ENCODE results near the gene AKAP1. TPM values are rescaled to one million over a fixed set of nuclear protein-coding genes. Genes with fewer than 3 reads are reported as not detected.

The AKAP1 gene
- polyA plus RNA-seq, 1 of the 3 experiments (the other 2 are of a cell fraction): 36.3 TPM

- Histone ChIP-seq H3K27ac (ENCODE audit: low read depth in 2 of 2, low read length in 1 of 2) (no peak overlapping the region), H4K20me1 (ENCODE audit: insufficient read depth) (no peaks in the 10 kb centered on the region), H3K9ac (no peak overlapping the region), H3K36me3 (replicated peaks in 1 of 2; ENCODE audit: control insufficient read depth in 1 of 2, insufficient read depth in 2 of 2, low read length in 1 of 2) (no peaks in the 10 kb centered on the region), H3K4me3 (ENCODE audit: low read depth in 2 of 2, low read length in 1 of 2) (no peak overlapping the region), H3K4me2 (no peak overlapping the region), H3K9me2 (no peaks in the 10 kb centered on the region), H3K9me3 (no peaks in the 10 kb centered on the region), H3F3A (replicated peaks; ENCODE audit: insufficient read depth) (peaks cover 6% of the 10 kb centered on the region), H2AFZ (ENCODE audit: low read depth) (no peak overlapping the region), H3K27me3 (ENCODE audit: insufficient read depth) (no peaks in the 10 kb centered on the region), H3K4me1 (ENCODE audit: control insufficient read depth in 1 of 2, insufficient read depth in 2 of 2, low read depth in 1 of 2, low read length in 1 of 2) (no peaks in the 10 kb centered on the region; a peak in 1 of 4 replicates), H3K79me2 (ENCODE audit: insufficient read depth) (0 out of 2 replicates have a peak, but pooled peaks cover under 1% of the 10 kb centered on the region)
- DNase-seq: no peak
- ChIA-PET CTCF (interaction anchor here (0.8 to 1.4 kb wide), 4 partner anchors 8 to 71 kb away, joined by 3 read pairs; no protein-coding TSS in a partner anchor), POLR2A (no interaction called here)
- 71% methylated on average over 2 of the region's 2 CpGs for WGBS (ENCODE audit: low lambda C conversion rate)
- TF ChIP-seq, protein P1, sequence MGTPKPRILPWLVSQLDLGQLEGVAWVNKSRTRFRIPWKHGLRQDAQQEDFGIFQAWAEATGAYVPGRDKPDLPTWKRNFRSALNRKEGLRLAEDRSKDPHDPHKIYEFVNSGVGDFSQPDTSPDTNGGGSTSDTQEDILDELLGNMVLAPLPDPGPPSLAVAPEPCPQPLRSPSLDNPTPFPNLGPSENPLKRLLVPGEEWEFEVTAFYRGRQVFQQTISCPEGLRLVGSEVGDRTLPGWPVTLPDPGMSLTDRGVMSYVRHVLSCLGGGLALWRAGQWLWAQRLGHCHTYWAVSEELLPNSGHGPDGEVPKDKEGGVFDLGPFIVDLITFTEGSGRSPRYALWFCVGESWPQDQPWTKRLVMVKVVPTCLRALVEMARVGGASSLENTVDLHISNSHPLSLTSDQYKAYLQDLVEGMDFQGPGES (IDR thresholded peaks at IDR 0.05; ENCODE audit: low read depth, low read length): no peak
- TF ChIP-seq FOXJ3 (CRISPR knock-in tag; IDR thresholded peaks at IDR 0.05): no peak
- TF ChIP-seq, protein P2, sequence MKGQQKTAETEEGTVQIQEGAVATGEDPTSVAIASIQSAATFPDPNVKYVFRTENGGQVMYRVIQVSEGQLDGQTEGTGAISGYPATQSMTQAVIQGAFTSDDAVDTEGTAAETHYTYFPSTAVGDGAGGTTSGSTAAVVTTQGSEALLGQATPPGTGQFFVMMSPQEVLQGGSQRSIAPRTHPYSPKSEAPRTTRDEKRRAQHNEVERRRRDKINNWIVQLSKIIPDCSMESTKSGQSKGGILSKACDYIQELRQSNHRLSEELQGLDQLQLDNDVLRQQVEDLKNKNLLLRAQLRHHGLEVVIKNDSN (IDR thresholded peaks at IDR 0.05; ENCODE audit: borderline replicate concordance, low read depth): no peak
- TF ChIP-seq PBX3 (IDR thresholded peaks at IDR 0.05): 0 out of 2 replicates have a peak, but pooled peaks have one; percentile 23
- no peak for TF ChIP-seq SIN3A (IDR thresholded peaks at IDR 0.05; ENCODE audit: borderline replicate concordance, low read depth, low read length)
- TF ChIP-seq FOXM1 (IDR thresholded peaks at IDR 0.05; ENCODE audit: low read depth): no peak
- TF ChIP-seq POLR2AphosphoS5 (IDR thresholded peaks at IDR 0.05; ENCODE audit: low read depth, low read length): no peak
- TF ChIP-seq JUND (IDR thresholded peaks at IDR 0.05): peak; percentile 53
These were observed 4.3 kb upstream of the AKAP1 start for GRCh38 chr17:57080718-57081117.

GRCh38 chr17:57082441-57082840, 2.6 kb upstream of the AKAP1 start:
- Histone ChIP-seq H3K9me3 (no peaks in the 10 kb centered on the region), H3K4me3 (ENCODE audit: low read depth in 2 of 2, low read length in 1 of 2) (no peak overlapping the region), H3K79me2 (ENCODE audit: insufficient read depth) (0 out of 2 replicates have a peak, but pooled peaks cover 5% of the 10 kb centered on the region), H3K9me2 (no peaks in the 10 kb centered on the region), H3K9ac (no peak overlapping the region), H3K4me2 (no peak overlapping the region), H3F3A (replicated peaks; ENCODE audit: insufficient read depth) (peaks cover 6% of the 10 kb centered on the region), H3K27ac (ENCODE audit: low read depth in 2 of 2, low read length in 1 of 2) (no peak overlapping the region), H3K36me3 (replicated peaks in 1 of 2; ENCODE audit: control insufficient read depth in 1 of 2, insufficient read depth in 2 of 2, low read length in 1 of 2) (no peaks in the 10 kb centered on the region), H3K27me3 (ENCODE audit: insufficient read depth) (no peaks in the 10 kb centered on the region), H3K4me1 (ENCODE audit: control insufficient read depth in 1 of 2, insufficient read depth in 2 of 2, low read depth in 1 of 2, low read length in 1 of 2) (peaks cover 0 to 10% of the 10 kb centered on the region in 2 experiments; a peak in 2 of 4 replicates), H4K20me1 (ENCODE audit: insufficient read depth) (no peaks in the 10 kb centered on the region), H2AFZ (ENCODE audit: low read depth) (no peak overlapping the region)
- no peak for DNase-seq
- CTCF ChIA-PET: interaction anchor here (1.0 to 1.4 kb wide), 3 partner anchors 27 to 72 kb away, joined by 3 to 5 read pairs (median 4); no protein-coding TSS in a partner anchor
- POLR2A ChIA-PET: interaction anchor here (0.8 kb wide), 1 partner anchor 16 kb away, joined by 3 read pairs; no protein-coding TSS in a partner anchor
- 78% methylated on average over 2 of the region's 2 CpGs for WGBS (ENCODE audit: low lambda C conversion rate)
- TF ChIP-seq GABPA (IDR thresholded peaks at IDR 0.05; ENCODE audit: low read depth): no peak
- TF ChIP-seq PBX3 (IDR thresholded peaks at IDR 0.05): no peak
- no peak for TF ChIP-seq SMC3 (IDR thresholded peaks at IDR 0.05; ENCODE audit: low read depth, low read length)
- TF ChIP-seq FOXJ3 (CRISPR knock-in tag; IDR thresholded peaks at IDR 0.05): no peak
- no peak for TF ChIP-seq FOXM1 (IDR thresholded peaks at IDR 0.05; ENCODE audit: low read depth)
- no peak for TF ChIP-seq FOSL2 (IDR thresholded peaks at IDR 0.05; ENCODE audit: borderline replicate concordance, low read depth)
- TF ChIP-seq TCF12 (IDR thresholded peaks at IDR 0.05): no peak
- no peak for TF ChIP-seq EP300 (IDR thresholded peaks at IDR 0.05; ENCODE audit: borderline replicate concordance in 1 of 2, low read depth in 1 of 2, low read length in 1 of 2)
- no peak for TF ChIP-seq ELF1 (IDR thresholded peaks at IDR 0.05)
- no peak for TF ChIP-seq SIN3A (IDR thresholded peaks at IDR 0.05; ENCODE audit: borderline replicate concordance, low read depth, low read length)
- no peak for TF ChIP-seq YY1 (IDR thresholded peaks at IDR 0.05; ENCODE audit: low read depth)
- TF ChIP-seq, protein P3, sequence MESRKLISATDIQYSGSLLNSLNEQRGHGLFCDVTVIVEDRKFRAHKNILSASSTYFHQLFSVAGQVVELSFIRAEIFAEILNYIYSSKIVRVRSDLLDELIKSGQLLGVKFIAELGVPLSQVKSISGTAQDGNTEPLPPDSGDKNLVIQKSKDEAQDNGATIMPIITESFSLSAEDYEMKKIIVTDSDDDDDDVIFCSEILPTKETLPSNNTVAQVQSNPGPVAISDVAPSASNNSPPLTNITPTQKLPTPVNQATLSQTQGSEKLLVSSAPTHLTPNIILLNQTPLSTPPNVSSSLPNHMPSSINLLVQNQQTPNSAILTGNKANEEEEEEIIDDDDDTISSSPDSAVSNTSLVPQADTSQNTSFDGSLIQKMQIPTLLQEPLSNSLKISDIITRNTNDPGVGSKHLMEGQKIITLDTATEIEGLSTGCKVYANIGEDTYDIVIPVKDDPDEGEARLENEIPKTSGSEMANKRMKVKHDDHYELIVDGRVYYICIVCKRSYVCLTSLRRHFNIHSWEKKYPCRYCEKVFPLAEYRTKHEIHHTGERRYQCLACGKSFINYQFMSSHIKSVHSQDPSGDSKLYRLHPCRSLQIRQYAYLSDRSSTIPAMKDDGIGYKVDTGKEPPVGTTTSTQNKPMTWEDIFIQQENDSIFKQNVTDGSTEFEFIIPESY (IDR thresholded peaks at IDR 0.05; ENCODE audit: borderline replicate concordance, low read depth): no peak
- no peak for TF ChIP-seq CHD2 (IDR thresholded peaks at IDR 0.05; ENCODE audit: low read length, partially characterized antibody)
- no peak for TF ChIP-seq MEF2A (IDR thresholded peaks at IDR 0.05; ENCODE audit: borderline replicate concordance, low read depth)
- no peak for TF ChIP-seq RFX5 (IDR thresholded peaks at IDR 0.05; ENCODE audit: low read length)
- no peak for TF ChIP-seq MAX (IDR thresholded peaks at IDR 0.05; ENCODE audit: low read depth)

All from SK-N-SH (cell line).